Measurements from ENCODE around the gene ZNF331. TPM values are rescaled to one million over a fixed set of nuclear protein-coding genes. Genes with fewer than 3 reads are reported as not detected.

Gene ZNF331
- total RNA-seq, 1 experiment from 2014 or later: 56.7 TPM

DNA sequence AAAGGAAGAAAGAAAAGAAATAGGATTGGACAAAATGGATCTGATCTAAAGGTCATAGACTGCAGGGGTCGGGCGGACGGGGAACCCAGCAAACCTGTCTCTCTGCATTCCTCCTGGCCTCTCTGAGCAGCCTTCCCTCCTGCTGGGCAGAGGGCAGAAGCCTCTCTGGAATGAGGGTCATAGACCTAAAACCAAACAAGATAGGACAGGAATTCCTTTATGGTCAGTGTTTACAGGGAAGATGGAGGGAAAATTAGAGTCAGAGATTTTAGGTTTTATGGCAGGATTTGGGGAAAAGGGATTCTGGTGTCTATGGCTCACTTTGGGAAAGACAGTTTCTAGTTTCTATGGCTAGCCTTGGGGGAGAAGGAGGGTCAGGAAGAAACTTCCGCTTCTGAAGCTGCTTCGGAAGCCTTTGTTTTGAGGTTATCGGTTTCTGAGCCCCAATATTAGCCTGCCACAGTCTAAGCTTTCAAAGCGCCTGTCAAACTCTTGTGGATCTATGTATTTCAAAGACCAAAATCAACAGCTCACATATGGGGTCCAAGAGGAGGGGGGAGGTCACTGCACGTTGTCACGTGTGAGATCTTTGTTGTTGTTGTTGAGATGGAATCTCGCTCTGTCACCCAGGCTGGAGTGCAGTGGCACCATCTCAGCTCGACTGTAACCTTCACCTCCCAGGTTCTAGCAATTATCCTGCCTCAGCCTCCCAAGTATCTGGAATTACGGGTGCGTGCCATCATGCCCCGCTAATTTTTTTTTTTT is 75.0 kb downstream of the ZNF331 start:
- H3K4me1 Mint-ChIP-seq: peaks cover 28% of the 10 kb centered on the region
- ATAC-seq (peak; percentile 87), DNase-seq (ENCODE audit: low spot score) (peak; percentile 82)
- ChIA-PET POLR2A (interaction anchor here (0.5 to 1.7 kb wide), 4 partner anchors 17 to 339 kb away, joined by 3 to 11 read pairs (median 5); no protein-coding TSS in a partner anchor), CTCF (interaction anchor here (1.1 to 1.6 kb wide), 4 partner anchors 18 to 299 kb away, joined by 3 to 6 read pairs (median 4); no protein-coding TSS in a partner anchor)
- H3K36me3 Mint-ChIP-seq: no peaks in the 10 kb centered on the region
- H3K4me3 Mint-ChIP-seq: no peak overlapping the region
- no peaks in the 10 kb centered on the region for H3K27me3 Mint-ChIP-seq (ENCODE audit: low read depth)
- H3K27ac Mint-ChIP-seq: peak overlapping the region; percentile 95
- TF ChIP-seq, protein P1, sequence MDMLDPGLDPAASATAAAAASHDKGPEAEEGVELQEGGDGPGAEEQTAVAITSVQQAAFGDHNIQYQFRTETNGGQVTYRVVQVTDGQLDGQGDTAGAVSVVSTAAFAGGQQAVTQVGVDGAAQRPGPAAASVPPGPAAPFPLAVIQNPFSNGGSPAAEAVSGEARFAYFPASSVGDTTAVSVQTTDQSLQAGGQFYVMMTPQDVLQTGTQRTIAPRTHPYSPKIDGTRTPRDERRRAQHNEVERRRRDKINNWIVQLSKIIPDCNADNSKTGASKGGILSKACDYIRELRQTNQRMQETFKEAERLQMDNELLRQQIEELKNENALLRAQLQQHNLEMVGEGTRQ (CRISPR knock-in tag; IDR thresholded peaks at IDR 0.05): peak; percentile 16; the same call in 1 of the 2 replicates
- TF ChIP-seq TEAD4 (CRISPR knock-in tag; IDR thresholded peaks at IDR 0.05) (peak; percentile 71; the same call in 1 of the 2 replicates), FOXK1 (CRISPR knock-in tag; IDR thresholded peaks at IDR 0.05) (0 out of 2 replicates have a peak, but pooled peaks have one; percentile 28), TEAD1 (CRISPR knock-in tag; IDR thresholded peaks at IDR 0.05) (peak; percentile 94; the same call in 1 of the 2 replicates)
- TF ChIP-seq, protein P2, sequence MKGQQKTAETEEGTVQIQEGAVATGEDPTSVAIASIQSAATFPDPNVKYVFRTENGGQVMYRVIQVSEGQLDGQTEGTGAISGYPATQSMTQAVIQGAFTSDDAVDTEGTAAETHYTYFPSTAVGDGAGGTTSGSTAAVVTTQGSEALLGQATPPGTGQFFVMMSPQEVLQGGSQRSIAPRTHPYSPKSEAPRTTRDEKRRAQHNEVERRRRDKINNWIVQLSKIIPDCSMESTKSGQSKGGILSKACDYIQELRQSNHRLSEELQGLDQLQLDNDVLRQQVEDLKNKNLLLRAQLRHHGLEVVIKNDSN (CRISPR knock-in tag; IDR thresholded peaks at IDR 0.05): peak; percentile 18; the same call in 1 of the 2 replicates
- TF ChIP-seq, protein P3, sequence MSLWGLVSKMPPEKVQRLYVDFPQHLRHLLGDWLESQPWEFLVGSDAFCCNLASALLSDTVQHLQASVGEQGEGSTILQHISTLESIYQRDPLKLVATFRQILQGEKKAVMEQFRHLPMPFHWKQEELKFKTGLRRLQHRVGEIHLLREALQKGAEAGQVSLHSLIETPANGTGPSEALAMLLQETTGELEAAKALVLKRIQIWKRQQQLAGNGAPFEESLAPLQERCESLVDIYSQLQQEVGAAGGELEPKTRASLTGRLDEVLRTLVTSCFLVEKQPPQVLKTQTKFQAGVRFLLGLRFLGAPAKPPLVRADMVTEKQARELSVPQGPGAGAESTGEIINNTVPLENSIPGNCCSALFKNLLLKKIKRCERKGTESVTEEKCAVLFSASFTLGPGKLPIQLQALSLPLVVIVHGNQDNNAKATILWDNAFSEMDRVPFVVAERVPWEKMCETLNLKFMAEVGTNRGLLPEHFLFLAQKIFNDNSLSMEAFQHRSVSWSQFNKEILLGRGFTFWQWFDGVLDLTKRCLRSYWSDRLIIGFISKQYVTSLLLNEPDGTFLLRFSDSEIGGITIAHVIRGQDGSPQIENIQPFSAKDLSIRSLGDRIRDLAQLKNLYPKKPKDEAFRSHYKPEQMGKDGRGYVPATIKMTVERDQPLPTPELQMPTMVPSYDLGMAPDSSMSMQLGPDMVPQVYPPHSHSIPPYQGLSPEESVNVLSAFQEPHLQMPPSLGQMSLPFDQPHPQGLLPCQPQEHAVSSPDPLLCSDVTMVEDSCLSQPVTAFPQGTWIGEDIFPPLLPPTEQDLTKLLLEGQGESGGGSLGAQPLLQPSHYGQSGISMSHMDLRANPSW (CRISPR knock-in tag; conservative IDR thresholded peaks at IDR 0.05; ENCODE audit: low read depth): no peak
- no peaks in the 10 kb centered on the region for H3K9me3 Mint-ChIP-seq

DNA sequence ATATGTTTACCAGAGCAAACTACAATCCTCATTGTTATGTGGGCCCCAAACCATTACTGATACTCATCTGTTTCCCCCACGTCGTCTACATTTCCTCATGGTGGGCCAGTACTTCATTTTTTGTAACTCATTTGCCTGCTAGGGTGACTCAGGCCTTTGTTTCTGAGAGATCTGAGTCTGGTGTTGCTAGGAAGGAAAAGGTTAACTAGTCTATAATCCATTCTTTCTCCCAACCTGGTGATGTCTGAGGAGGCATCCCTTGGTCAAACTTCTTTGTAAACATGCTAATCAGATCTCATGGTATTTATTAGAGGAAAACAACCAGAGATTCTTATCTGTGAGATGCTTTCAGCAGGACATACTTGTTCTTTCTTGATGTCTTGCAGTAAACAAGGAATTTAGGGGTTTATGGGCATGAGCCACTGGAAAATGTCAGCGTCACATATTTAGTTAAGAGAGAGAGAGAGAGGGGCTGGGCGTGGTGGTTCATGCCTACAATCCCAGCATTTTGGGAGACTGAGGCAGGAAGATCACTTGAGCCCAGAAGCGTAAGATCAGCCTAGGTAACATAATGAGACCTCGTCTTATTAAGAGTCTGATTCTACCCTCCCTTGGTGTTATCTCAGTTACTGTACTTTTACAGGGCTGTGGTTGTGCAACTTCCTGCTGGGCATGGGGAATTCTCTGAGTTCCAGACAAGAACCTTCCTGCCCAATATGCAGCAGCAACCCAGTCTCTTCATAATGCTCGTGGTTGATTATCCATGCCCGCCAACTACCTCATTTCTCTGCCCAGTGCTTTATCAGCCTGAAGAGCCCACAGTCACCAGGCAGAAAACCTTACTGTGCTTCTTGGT is 84.2 kb downstream of the ZNF331 start:
- Mint-ChIP-seq H3K4me1 (peaks cover 12% of the 10 kb centered on the region), H3K27ac (peak overlapping the region; percentile 15), H3K27me3 (ENCODE audit: low read depth) (no peaks in the 10 kb centered on the region), H3K9me3 (no peaks in the 10 kb centered on the region), H3K36me3 (no peaks in the 10 kb centered on the region), H3K4me3 (no peak overlapping the region)
- DNase-seq (ENCODE audit: low spot score): no peak
- ATAC-seq: no peak
- ChIA-PET CTCF (interaction anchor here (0.5 to 0.6 kb wide), 2 partner anchors 13 to 43 kb away, joined by 3 to 7 read pairs; no protein-coding TSS in a partner anchor), POLR2A (no interaction called here)
- TF ChIP-seq RORB (CRISPR knock-in tag; IDR thresholded peaks at IDR 0.05): no peak
- no peak for TF ChIP-seq IRF2 (CRISPR knock-in tag; IDR thresholded peaks at IDR 0.05; ENCODE audit: borderline replicate concordance, low read depth)
- no peak for TF ChIP-seq TP53 (CRISPR knock-in tag; IDR thresholded peaks at IDR 0.05)
- TF ChIP-seq SMAD3 (CRISPR knock-in tag; IDR thresholded peaks at IDR 0.05; ENCODE audit: borderline replicate concordance): no peak
- TF ChIP-seq, protein P4, sequence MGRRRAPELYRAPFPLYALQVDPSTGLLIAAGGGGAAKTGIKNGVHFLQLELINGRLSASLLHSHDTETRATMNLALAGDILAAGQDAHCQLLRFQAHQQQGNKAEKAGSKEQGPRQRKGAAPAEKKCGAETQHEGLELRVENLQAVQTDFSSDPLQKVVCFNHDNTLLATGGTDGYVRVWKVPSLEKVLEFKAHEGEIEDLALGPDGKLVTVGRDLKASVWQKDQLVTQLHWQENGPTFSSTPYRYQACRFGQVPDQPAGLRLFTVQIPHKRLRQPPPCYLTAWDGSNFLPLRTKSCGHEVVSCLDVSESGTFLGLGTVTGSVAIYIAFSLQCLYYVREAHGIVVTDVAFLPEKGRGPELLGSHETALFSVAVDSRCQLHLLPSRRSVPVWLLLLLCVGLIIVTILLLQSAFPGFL (CRISPR knock-in tag; IDR thresholded peaks at IDR 0.05; ENCODE audit: borderline replicate concordance): no peak
- no peak for TF ChIP-seq CBFB (CRISPR knock-in tag; IDR thresholded peaks at IDR 0.05; ENCODE audit: low read depth)
- no peak for TF ChIP-seq TCF7 (CRISPR knock-in tag; IDR thresholded peaks at IDR 0.05; ENCODE audit: low read depth)
- TF ChIP-seq SMAD4 (CRISPR knock-in tag; IDR thresholded peaks at IDR 0.05): no peak
- TF ChIP-seq, protein P5, sequence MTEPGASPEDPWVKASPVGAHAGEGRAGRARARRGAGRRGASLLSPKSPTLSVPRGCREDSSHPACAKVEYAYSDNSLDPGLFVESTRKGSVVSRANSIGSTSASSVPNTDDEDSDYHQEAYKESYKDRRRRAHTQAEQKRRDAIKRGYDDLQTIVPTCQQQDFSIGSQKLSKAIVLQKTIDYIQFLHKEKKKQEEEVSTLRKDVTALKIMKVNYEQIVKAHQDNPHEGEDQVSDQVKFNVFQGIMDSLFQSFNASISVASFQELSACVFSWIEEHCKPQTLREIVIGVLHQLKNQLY (CRISPR knock-in tag; IDR thresholded peaks at IDR 0.05): no peak
- no peak for TF ChIP-seq ZNF317 (CRISPR knock-in tag; IDR thresholded peaks at IDR 0.05; ENCODE audit: borderline replicate concordance, low read depth)
- TF ChIP-seq ZNF138 (CRISPR knock-in tag; conservative IDR thresholded peaks at IDR 0.05): no peak
- TF ChIP-seq, protein P6, sequence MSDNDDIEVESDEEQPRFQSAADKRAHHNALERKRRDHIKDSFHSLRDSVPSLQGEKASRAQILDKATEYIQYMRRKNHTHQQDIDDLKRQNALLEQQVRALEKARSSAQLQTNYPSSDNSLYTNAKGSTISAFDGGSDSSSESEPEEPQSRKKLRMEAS (CRISPR knock-in tag; IDR thresholded peaks at IDR 0.05): no peak
- TF ChIP-seq NFE2L1 (CRISPR knock-in tag; IDR thresholded peaks at IDR 0.05): no peak
- TF ChIP-seq, protein P7, sequence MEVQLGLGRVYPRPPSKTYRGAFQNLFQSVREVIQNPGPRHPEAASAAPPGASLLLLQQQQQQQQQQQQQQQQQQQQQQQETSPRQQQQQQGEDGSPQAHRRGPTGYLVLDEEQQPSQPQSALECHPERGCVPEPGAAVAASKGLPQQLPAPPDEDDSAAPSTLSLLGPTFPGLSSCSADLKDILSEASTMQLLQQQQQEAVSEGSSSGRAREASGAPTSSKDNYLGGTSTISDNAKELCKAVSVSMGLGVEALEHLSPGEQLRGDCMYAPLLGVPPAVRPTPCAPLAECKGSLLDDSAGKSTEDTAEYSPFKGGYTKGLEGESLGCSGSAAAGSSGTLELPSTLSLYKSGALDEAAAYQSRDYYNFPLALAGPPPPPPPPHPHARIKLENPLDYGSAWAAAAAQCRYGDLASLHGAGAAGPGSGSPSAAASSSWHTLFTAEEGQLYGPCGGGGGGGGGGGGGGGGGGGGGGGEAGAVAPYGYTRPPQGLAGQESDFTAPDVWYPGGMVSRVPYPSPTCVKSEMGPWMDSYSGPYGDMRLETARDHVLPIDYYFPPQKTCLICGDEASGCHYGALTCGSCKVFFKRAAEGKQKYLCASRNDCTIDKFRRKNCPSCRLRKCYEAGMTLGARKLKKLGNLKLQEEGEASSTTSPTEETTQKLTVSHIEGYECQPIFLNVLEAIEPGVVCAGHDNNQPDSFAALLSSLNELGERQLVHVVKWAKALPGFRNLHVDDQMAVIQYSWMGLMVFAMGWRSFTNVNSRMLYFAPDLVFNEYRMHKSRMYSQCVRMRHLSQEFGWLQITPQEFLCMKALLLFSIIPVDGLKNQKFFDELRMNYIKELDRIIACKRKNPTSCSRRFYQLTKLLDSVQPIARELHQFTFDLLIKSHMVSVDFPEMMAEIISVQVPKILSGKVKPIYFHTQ (CRISPR knock-in tag; IDR thresholded peaks at IDR 0.05): no peak
- no peak for TF ChIP-seq RELA (CRISPR knock-in tag; IDR thresholded peaks at IDR 0.05; ENCODE audit: borderline replicate concordance)
- TF ChIP-seq CREB1 (CRISPR knock-in tag; IDR thresholded peaks at IDR 0.05): no peak
- no peak for TF ChIP-seq ELF4 (CRISPR knock-in tag; IDR thresholded peaks at IDR 0.05; ENCODE audit: low read depth)

Data from WTC11 (cell line).